Erythroblast (primary cell): ENCODE results near the gene MAST4.

ENCODE experiments used
- GATA1 ChIP-seq: IDR thresholded peaks from 2 replicates; pipeline ENCODE4 v1.6.1; 2011; ENCODE audit warnings: low read depth, mild to moderate bottlenecking, control low read depth, low read length, moderate library complexity
- POLR2A ChIP-seq: IDR thresholded peaks from 2 replicates; pipeline ENCODE4 v1.6.1; 2011; ENCODE audit warnings: mild to moderate bottlenecking, low read length

DNA sequence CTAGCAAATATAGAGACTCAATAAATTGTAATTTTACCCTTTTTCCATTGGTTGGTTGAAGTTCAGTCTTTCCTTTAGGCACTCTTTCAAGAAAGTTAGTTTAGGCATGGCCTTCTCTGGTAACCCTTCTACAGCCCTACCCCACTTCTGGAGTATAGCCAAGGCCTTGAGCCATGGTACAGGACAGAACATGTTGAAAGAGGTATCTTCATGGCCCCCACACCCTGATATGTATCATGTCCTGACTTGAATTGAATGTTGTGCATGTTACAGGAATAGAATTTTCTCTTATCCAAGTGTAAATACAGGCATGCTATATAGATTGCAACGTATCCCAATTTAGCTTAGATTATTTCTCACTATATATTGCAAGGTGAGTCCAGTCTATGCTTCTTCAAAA is 424.8 kb downstream of the MAST4 start:
- no peak for TF ChIP-seq POLR2A
- TF ChIP-seq GATA1: no peak
